ENCODE data around the gene FAM43A.

The FAM43A gene

GRCh38 chr3:194702545-194702944 is 16.9 kb downstream of the FAM43A start:
- in situ Hi-C loops (cut with MboI; ENCODE audit: low sequenced_read_pairs), result no loop called here

GRCh38 chr3:194705227-194705626 is 19.5 kb downstream of the FAM43A start:
- in situ Hi-C loops (cut with MboI; ENCODE audit: low sequenced_read_pairs), result no loop called here

- in situ Hi-C loops (cut with MboI; ENCODE audit: low sequenced_read_pairs), result no loop called here
Observed at GRCh38 chr3:194705761-194706160, 20.1 kb downstream of the FAM43A start.

GRCh38 chr3:194707147-194707540 is 21.5 kb downstream of the FAM43A start:
- in situ Hi-C loops (cut with MboI; ENCODE audit: low sequenced_read_pairs), result no loop called here

- in situ Hi-C loops (cut with MboI; ENCODE audit: low sequenced_read_pairs), result no loop called here
Observed at GRCh38 chr3:194711286-194711685, 25.6 kb downstream of the FAM43A start.

- in situ Hi-C loops (cut with MboI; ENCODE audit: low sequenced_read_pairs), result no loop called here
Observed at GRCh38 chr3:194711913-194712312, 26.2 kb downstream of the FAM43A start.

- in situ Hi-C loops (cut with MboI; ENCODE audit: low sequenced_read_pairs), result no loop called here
Observed at GRCh38 chr3:194713299-194714136, 27.8 kb downstream of the FAM43A start.

- in situ Hi-C loops (cut with MboI; ENCODE audit: low sequenced_read_pairs), result no loop called here
Observed at GRCh38 chr3:194714137-194714455, 28.4 kb downstream of the FAM43A start.

- in situ Hi-C loops (cut with MboI; ENCODE audit: low sequenced_read_pairs), result no loop called here
Observed at GRCh38 chr3:194714564-194714963, 28.9 kb downstream of the FAM43A start.

GRCh38 chr3:194715022-194715800 is 29.5 kb downstream of the FAM43A start:
- in situ Hi-C loops (cut with MboI; ENCODE audit: low sequenced_read_pairs), result no loop called here

GRCh38 chr3:194718079-194718478 is 32.4 kb downstream of the FAM43A start:
- in situ Hi-C loops (cut with MboI; ENCODE audit: low sequenced_read_pairs), result no loop called here

GRCh38 chr3:194720048-194720447 is 34.4 kb downstream of the FAM43A start:
- in situ Hi-C loops (cut with MboI; ENCODE audit: low sequenced_read_pairs), result no loop called here

GRCh38 chr3:194723846-194724618 is 38.3 kb downstream of the FAM43A start:
- in situ Hi-C loops (cut with MboI; ENCODE audit: low sequenced_read_pairs), result no loop called here

GRCh38 chr3:194725346-194725745 is 39.7 kb downstream of the FAM43A start:
- in situ Hi-C loops (cut with MboI; ENCODE audit: low sequenced_read_pairs), result no loop called here

GRCh38 chr3:194727435-194728128 is 41.9 kb downstream of the FAM43A start:
- in situ Hi-C loops (cut with MboI; ENCODE audit: low sequenced_read_pairs), result no loop called here

GRCh38 chr3:194728986-194729385 is 43.3 kb downstream of the FAM43A start:
- in situ Hi-C loops (cut with MboI; ENCODE audit: low sequenced_read_pairs), result no loop called here

GRCh38 chr3:194730365-194730764 is 44.7 kb downstream of the FAM43A start:
- in situ Hi-C loops (cut with MboI; ENCODE audit: low sequenced_read_pairs), result no loop called here

- in situ Hi-C loops (cut with MboI; ENCODE audit: low sequenced_read_pairs), result no loop called here
Observed at GRCh38 chr3:194731506-194732073, 45.9 kb downstream of the FAM43A start.

GRCh38 chr3:194732617-194733016 is 46.9 kb downstream of the FAM43A start:
- in situ Hi-C loops (cut with MboI; ENCODE audit: low sequenced_read_pairs), result no loop called here

GRCh38 chr3:194736277-194736895 is 50.7 kb downstream of the FAM43A start:
- in situ Hi-C loops (cut with MboI; ENCODE audit: low sequenced_read_pairs), result no loop called here
